Smooth muscle cell (in vitro differentiated cells): Measurements from ENCODE around the gene DERA. TPM values are rescaled to one million over a fixed set of nuclear protein-coding genes. Genes with fewer than 3 reads are reported as not detected.
"Not testable (repeated sequence)": the region's sequence is repeated elsewhere in the genome, so short reads cannot be mapped to it uniquely, and the experiment has no call there.

ENCODE experiments used
- DNase-seq: peaks from one replicate; lab custom pipeline; 2025; ENCODE audit not compliant: unreplicated experiment; lab: John Stamatoyannopoulos, UW
- H2AFZ ChIP-seq: fragments of 200-600 bp; sonication (generic); 2 replicates; pipeline ENCODE4 v1.6.0; 2016; ENCODE audit warnings: antibody characterized with exemption, low read depth, mild to moderate bottlenecking
- H3F3A ChIP-seq: fragments of 200-600 bp; sonication (generic); 2 replicates; pipeline ENCODE4 v1.6.0; 2017; ENCODE audit warnings: antibody characterized with exemption, low read depth
- H3K27ac ChIP-seq: fragments of 200-600 bp; sonication (generic); 2 replicates; pipeline ENCODE4 v1.5.1; 2016; ENCODE audit warnings: low read depth, mild to moderate bottlenecking
- H3K27me3 ChIP-seq: fragments of 200-600 bp; sonication (generic); 2 replicates; pipeline ENCODE4 v1.6.1; 2016; ENCODE audit warnings: low read depth, mild to moderate bottlenecking
- H3K36me3 ChIP-seq: fragments of 200-600 bp; sonication (generic); 2 replicates; pipeline ENCODE4 v1.5.1; 2016; ENCODE audit warnings: low read depth
- H3K4me1 ChIP-seq: fragments of 200-600 bp; sonication (generic); 2 replicates; pipeline ENCODE4 v1.5.1; 2016; ENCODE audit warnings: low read depth
- H3K4me2 ChIP-seq: fragments of 200-600 bp; sonication (generic); 2 replicates; pipeline ENCODE4 v1.6.0; 2016; ENCODE audit warnings: mild to moderate bottlenecking
- H3K4me3 ChIP-seq: fragments of 200-600 bp; sonication (generic); 2 replicates; pipeline ENCODE4 v1.5.1; 2016; ENCODE audit warnings: mild to moderate bottlenecking
- H3K79me2 ChIP-seq: fragments of 200-600 bp; sonication (generic); 2 replicates; pipeline ENCODE4 v1.6.0; 2016; ENCODE audit warnings: low read depth, mild to moderate bottlenecking
- H3K9ac ChIP-seq: fragments of 200-600 bp; sonication (generic); 2 replicates; pipeline ENCODE4 v1.6.0; 2016; ENCODE audit warnings: low read depth
- H3K9me3 ChIP-seq: fragments of 200-600 bp; sonication (generic); replicated peaks from 2 replicates; pipeline ENCODE4 v1.5.1; 2016; ENCODE audit warnings: low read depth
- H4K20me1 ChIP-seq: fragments of 200-600 bp; sonication (generic); 2 replicates; pipeline ENCODE4 v1.6.0; 2016; ENCODE audit warnings: low read depth
- WGBS: methylation state at CpG from one replicate; pipeline ENCODE4 v1.1.7; 2016; ENCODE audit warnings: low lambda C conversion rate; 5-methylcytosine and 5-hydroxymethylcytosine counted together
- polyA plus RNA-seq: library from polyadenylated mRNA; unstranded; fragments of >200 nt; fragmentation: Nextera tagmentation; extraction: Ambion mirVana; gene quantifications from 2 replicates; pipeline ENCODE4 v1.2.1, GENCODE V29; 2016
- total RNA-seq: library from RNA; depleted of rRNA; stranded (reverse); fragments of >200 nt; gene quantifications from 2 replicates; pipeline ENCODE4 v1.2.3, GENCODE V29; 2014
- TF ChIP-seq, protein P1 (sequence below): fragments of 200-600 bp; sonication (generic); IDR thresholded peaks from 2 replicates; pipeline ENCODE4 v1.5.1; 2017; ENCODE audit warnings: borderline replicate concordance, mild to moderate bottlenecking, antibody characterized with exemption; ENCODE audit not compliant: insufficient read depth, poor library complexity, severe bottlenecking

DERA gene
- total and polyA plus RNA-seq, 2 experiments from 2014 or later = 23.3 to 35.1 TPM

DNA sequence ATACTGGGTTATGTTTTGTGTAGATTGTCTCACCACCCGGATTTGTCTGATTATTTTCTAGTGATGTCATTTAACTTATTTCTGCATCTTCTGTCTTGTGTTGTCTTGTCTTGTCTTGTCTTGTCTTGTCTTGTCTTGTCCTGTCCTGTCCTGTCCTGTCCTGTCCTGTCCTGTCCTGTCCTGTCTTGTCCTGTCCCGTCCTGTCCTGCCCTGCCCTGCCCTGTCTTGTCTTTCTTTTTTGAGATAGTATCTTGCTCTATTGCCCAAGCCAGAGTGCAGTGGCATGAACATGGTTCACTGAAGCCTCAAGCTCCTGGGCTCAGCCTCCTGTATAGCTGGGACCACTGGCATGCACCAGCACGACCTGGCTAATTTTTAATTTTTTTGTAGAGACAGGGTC, 25.6 kb downstream of the DERA start:
- Histone ChIP-seq H4K20me1 (no peaks in the 10 kb centered on the region), H3K79me2 (peaks cover 46% of the 10 kb centered on the region), H3K4me3 (no peak overlapping the region), H3K9ac (no peak overlapping the region), H3K4me2 (no peak overlapping the region), H3K27ac (no peak overlapping the region), H3K9me3 (no peaks in the 10 kb centered on the region), H3K36me3 (no peaks in the 10 kb centered on the region), H2AFZ (no peak overlapping the region), H3K4me1 (no peaks in the 10 kb centered on the region), H3K27me3 (no peaks in the 10 kb centered on the region), H3F3A (no peaks in the 10 kb centered on the region)
- DNase-seq = no peak
- TF ChIP-seq, protein P1, sequence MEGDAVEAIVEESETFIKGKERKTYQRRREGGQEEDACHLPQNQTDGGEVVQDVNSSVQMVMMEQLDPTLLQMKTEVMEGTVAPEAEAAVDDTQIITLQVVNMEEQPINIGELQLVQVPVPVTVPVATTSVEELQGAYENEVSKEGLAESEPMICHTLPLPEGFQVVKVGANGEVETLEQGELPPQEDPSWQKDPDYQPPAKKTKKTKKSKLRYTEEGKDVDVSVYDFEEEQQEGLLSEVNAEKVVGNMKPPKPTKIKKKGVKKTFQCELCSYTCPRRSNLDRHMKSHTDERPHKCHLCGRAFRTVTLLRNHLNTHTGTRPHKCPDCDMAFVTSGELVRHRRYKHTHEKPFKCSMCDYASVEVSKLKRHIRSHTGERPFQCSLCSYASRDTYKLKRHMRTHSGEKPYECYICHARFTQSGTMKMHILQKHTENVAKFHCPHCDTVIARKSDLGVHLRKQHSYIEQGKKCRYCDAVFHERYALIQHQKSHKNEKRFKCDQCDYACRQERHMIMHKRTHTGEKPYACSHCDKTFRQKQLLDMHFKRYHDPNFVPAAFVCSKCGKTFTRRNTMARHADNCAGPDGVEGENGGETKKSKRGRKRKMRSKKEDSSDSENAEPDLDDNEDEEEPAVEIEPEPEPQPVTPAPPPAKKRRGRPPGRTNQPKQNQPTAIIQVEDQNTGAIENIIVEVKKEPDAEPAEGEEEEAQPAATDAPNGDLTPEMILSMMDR = no peak
- WGBS = 90% methylated on average over 3 of the region's 3 CpGs

DNA sequence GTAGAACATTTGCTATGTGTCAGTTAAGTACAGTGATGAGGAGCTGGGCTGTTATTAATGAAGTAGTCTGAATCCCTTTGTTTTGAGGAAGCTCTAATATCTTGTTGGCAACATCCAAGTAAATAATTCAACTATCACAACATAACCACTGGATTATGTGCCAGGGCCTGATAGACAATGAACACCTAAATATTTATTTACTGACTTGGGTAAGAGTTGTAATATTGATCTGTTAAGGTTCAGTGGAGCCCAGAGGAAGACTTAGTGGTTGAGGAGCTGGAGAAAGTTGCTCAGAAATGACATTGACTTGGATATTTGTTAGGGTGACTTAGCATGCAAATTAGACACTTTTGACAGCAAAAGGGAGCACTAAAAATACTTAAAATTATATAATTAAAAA, 26.8 kb downstream of the DERA start:
- no peak for DNase-seq
- no peak overlapping the region for H3K4me2 ChIP-seq
- no peaks in the 10 kb centered on the region for H3K27me3 ChIP-seq
- peaks cover 36% of the 10 kb centered on the region for H3K79me2 ChIP-seq
- H3K4me1 ChIP-seq = no peaks in the 10 kb centered on the region
- no peaks in the 10 kb centered on the region for H3F3A ChIP-seq
- no peak overlapping the region for H3K27ac ChIP-seq
- H3K36me3 ChIP-seq = no peaks in the 10 kb centered on the region
- H3K4me3 ChIP-seq = no peak overlapping the region
- no peaks in the 10 kb centered on the region for H3K9me3 ChIP-seq
- no peak overlapping the region for H2AFZ ChIP-seq
- TF ChIP-seq, protein P1 = no peak
- H4K20me1 ChIP-seq = no peaks in the 10 kb centered on the region
- no peak overlapping the region for H3K9ac ChIP-seq

DNA sequence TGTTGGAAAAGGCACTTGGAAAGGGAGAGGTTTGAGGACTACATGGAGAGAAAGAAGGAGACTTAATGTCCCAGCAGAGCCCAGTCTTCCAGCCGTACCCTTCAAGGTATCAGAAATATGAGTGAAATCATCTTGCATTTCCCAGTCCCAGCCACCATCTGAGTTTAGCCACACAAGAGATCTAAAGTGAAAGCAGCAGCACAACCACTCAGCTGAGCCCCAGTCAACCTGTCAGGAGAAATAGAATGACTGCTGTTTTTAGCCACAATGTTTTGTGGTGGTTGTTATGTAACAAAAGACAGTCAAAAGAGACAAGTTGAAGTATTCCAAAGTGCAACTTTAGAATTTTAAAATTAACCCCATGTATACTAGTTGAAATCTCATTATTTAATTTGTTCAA, 28.0 kb downstream of the DERA start:
- Histone ChIP-seq H3K9me3 (no peaks in the 10 kb centered on the region), H4K20me1 (no peaks in the 10 kb centered on the region), H3K9ac (no peak overlapping the region), H3K79me2 (peaks cover 36% of the 10 kb centered on the region), H3F3A (no peaks in the 10 kb centered on the region), H2AFZ (no peak overlapping the region), H3K4me1 (no peaks in the 10 kb centered on the region), H3K27me3 (no peaks in the 10 kb centered on the region), H3K4me2 (no peak overlapping the region), H3K36me3 (no peaks in the 10 kb centered on the region), H3K4me3 (no peak overlapping the region), H3K27ac (no peak overlapping the region)
- no peak for DNase-seq
- WGBS = 89% methylated on average over 1 of the region's 1 CpG
- TF ChIP-seq, protein P1 = no peak

DNA sequence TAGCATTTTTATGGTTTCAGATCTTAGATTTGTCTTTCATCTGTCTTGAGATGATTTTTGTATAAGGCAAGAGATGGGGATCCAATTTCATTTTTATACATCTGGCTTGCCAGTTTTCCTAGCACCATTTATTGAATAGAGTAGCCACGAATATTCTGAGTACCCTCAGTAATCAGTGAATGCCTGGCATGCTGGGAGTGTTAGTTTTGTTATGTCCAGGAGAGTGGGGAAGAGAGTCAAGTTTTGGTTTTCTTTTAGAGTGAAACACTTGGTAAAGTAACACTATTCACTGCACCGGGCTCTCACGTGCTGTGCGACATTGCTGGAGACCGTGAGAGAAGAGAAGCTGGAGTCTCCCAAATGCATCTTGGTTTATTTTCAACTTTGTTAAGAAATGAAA, 31.3 kb downstream of the DERA start:
- Histone ChIP-seq H2AFZ (no peak overlapping the region), H3K27ac (no peak overlapping the region), H3K9ac (no peak overlapping the region), H3K79me2 (peaks cover 27% of the 10 kb centered on the region), H3K4me3 (no peak overlapping the region), H3K27me3 (no peaks in the 10 kb centered on the region), H3K4me1 (no peaks in the 10 kb centered on the region), H3K9me3 (no peaks in the 10 kb centered on the region), H3K36me3 (no peaks in the 10 kb centered on the region), H3K4me2 (no peak overlapping the region), H4K20me1 (no peaks in the 10 kb centered on the region), H3F3A (no peaks in the 10 kb centered on the region)
- TF ChIP-seq, protein P1 = no peak
- 93% methylated on average over 5 of the region's 5 CpGs for WGBS
- DNase-seq = no peak

DNA sequence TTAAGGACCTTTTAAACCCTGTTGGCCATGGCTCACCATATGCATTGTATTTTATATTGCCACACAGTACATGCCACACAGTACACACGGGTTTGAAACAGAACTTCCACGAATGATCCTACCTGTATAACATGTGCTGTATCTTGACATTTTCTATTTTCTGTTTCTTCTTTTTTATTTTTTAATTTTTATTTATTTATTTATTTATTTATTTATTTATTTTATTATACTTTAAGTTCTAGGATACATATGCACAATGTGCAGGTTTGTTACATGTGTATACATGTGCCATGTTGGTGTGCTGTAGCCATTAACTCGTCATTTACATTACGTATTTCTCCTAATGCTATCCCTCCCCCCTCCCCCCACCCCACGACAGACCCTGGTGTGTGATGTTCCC, 32.4 kb downstream of the DERA start:
- H3K9ac ChIP-seq, H3K27ac ChIP-seq, H3K4me1 ChIP-seq, H3K4me2 ChIP-seq, H3K27me3 ChIP-seq, DNase-seq, H3K9me3 ChIP-seq, H3K36me3 ChIP-seq, H4K20me1 ChIP-seq, H3K4me3 ChIP-seq, H3F3A ChIP-seq, H2AFZ ChIP-seq: not testable (repeated sequence)
- WGBS = 99% methylated on average over 4 of the region's 5 CpGs
- H3K79me2 ChIP-seq = peaks cover 27% of the 10 kb centered on the region

DNA sequence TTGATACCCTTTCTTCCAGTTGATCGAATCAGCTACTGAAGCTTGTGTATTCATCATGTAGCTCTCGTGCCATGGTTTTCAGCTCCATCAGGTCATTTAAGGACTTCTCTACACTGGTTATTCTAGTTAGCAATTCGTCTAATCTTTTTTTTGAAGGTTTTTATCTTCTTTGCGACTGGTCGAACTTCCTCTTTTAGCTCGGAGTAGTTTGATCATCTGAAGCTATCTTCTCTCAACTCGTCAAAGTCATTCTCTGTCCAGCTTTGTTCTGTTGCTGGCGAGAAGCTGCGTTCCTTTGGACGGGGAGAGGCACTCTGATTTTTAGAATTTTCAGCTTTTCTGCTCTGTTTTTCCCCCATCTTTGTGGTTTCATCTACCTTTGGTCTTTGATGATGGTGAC, 37.3 kb downstream of the DERA start:
- not testable (repeated sequence) for H3K4me2 ChIP-seq, H3K27me3 ChIP-seq, H3K36me3 ChIP-seq, H3K79me2 ChIP-seq, H3F3A ChIP-seq, H2AFZ ChIP-seq, H3K4me1 ChIP-seq, H3K27ac ChIP-seq, H3K9ac ChIP-seq, H4K20me1 ChIP-seq, H3K9me3 ChIP-seq, H3K4me3 ChIP-seq, DNase-seq
- 88% methylated on average over 10 of the region's 10 CpGs for WGBS
